Breast epithelium (tissue), 3 donors: Measurements from ENCODE around the gene ZNF221.

ENCODE experiments used
- CTCF ChIP-seq, 3 donors: fragments of 450-650 bp; IDR thresholded peaks; one replicate each; pipeline ENCODE4 v1.5.1; 2016 to 2017; ENCODE audit warnings: antibody characterized with exemption in 3 of 3, mild to moderate bottlenecking in 3 of 3, moderate library complexity in 3 of 3
- POLR2A ChIP-seq: fragments of 450-650 bp; IDR thresholded peaks from one replicate; pipeline ENCODE4 v1.6.1; 2016; ENCODE audit warnings: antibody characterized with exemption, mild to moderate bottlenecking, moderate library complexity
- POLR2AphosphoS5 ChIP-seq, 3 donors: sonication (generic); formaldehyde crosslinking; IDR thresholded peaks; one replicate each; pipeline ENCODE4 v1.6.1; 2017; ENCODE audit warnings: antibody characterized with exemption in 3 of 3

GRCh38 chr19:44005973-44006372 is 54.9 kb downstream of the ZNF221 start:
- TF ChIP-seq CTCF (IDR thresholded peaks at IDR 0.05) = no peak
- no peak for TF ChIP-seq POLR2A
- no peak for TF ChIP-seq POLR2AphosphoS5 (IDR thresholded peaks at IDR 0.05)
